Testis (tissue), 3 donors: Measurements from ENCODE around the gene ERC2. TPM values are rescaled to one million over a fixed set of nuclear protein-coding genes. Genes with fewer than 3 reads are reported as not detected.

ENCODE experiments used
- DNase-seq: peaks from one replicate; pipeline ENCODE4 v3.0.0-alpha.2; 2019
- H3K27ac ChIP-seq, 2 donors: fragments of 200-600 bp; sonication (generic); one replicate each; pipeline ENCODE4 v1.5.1; 2019
- H3K27me3 ChIP-seq: fragments of 200-600 bp; sonication (generic); one replicate; pipeline ENCODE4 v1.5.1; 2019
- H3K36me3 ChIP-seq: fragments of 200-600 bp; sonication (generic); one replicate; pipeline ENCODE4 v1.5.1; 2017; ENCODE audit warnings: low read depth; ENCODE audit errors: missing control alignments
- H3K4me1 ChIP-seq: fragments of 200-600 bp; sonication (generic); one replicate; pipeline ENCODE4 v1.5.1; 2019
- H3K4me3 ChIP-seq, 2 donors: fragments of 200-600 bp; sonication (generic); one replicate each; pipeline ENCODE4 v1.5.1; 2017 to 2019
- H3K9me3 ChIP-seq: fragments of 200-600 bp; sonication (generic); one replicate; pipeline ENCODE4 v1.5.1; 2017
- CTCF ChIP-seq, 3 experiments: fragments of 450-650 bp in 2 of 3; fragments of 200-600 bp in 1 of 3; sonication (generic) in 1 of 3; IDR thresholded peaks; one replicate each; pipeline ENCODE4 v1.5.1; 2016 to 2019; ENCODE audit warnings: antibody characterized with exemption in 3 of 3, mild to moderate bottlenecking in 2 of 3, moderate library complexity in 1 of 3
- POLR2A ChIP-seq: fragments of 450-650 bp; IDR thresholded peaks from one replicate; pipeline ENCODE4 v1.6.1; 2017; ENCODE audit warnings: antibody characterized with exemption, mild to moderate bottlenecking, moderate library complexity
- WGBS, 2 donors: methylation state at CpG; one replicate each; pipeline ENCODE4 v1.1.5; 2018; 5-methylcytosine and 5-hydroxymethylcytosine counted together
- intact Hi-C: fragments of 100-400 bp; cut with DNase I; formaldehyde crosslinking; loops from one replicate; pipeline ENCODE4 v1.15.1; 2023; ENCODE audit warnings: low total_unique reads
- polyA plus RNA-seq: library from polyadenylated mRNA; stranded (reverse); fragments of 350-450 nt; fragmentation: Illumina TruSeq; extraction: RNeasy Lipid Tissue Mini Kit (QIAGEN cat#74804); gene quantifications from one replicate; pipeline ENCODE4 v1.2.3, GENCODE V29; 2014; ENCODE audit warnings: low read depth, low replicate concordance; ENCODE audit not compliant: insufficient read depth
- total RNA-seq, 2 donors: library from RNA; depleted of rRNA; stranded (reverse); fragments of >200 nt; gene quantifications; one replicate each; pipeline ENCODE4 v1.2.3, GENCODE V29; 2016

Gene ERC2
- total and polyA plus RNA-seq, 3 donors from 2014 or later: 1.9 to 6.1 (median 5.9) TPM

- no peak overlapping the region for H3K4me3 ChIP-seq
- 71 to 79% methylated on average over 2 of the region's 2 CpGs for WGBS, 2 donors
- intact Hi-C loops: no loop called here
- no peaks in the 10 kb centered on the region for H3K4me1 ChIP-seq
- no peak overlapping the region for H3K27ac ChIP-seq
- no peak for TF ChIP-seq POLR2A
- H3K9me3 ChIP-seq: no peaks in the 10 kb centered on the region
- H3K27me3 ChIP-seq: no peaks in the 10 kb centered on the region
- H3K36me3 ChIP-seq: no peaks in the 10 kb centered on the region
- no peak for DNase-seq
Measured at GRCh38 chr3:56422316-56422715, 46.0 kb downstream of the ERC2 start.

- 94 to 97% methylated on average over 5 of the region's 5 CpGs for WGBS, 2 donors
- intact Hi-C loops: no loop called here
- TF ChIP-seq CTCF (IDR thresholded peaks at IDR 0.05) (no peak), POLR2A (no peak)
- H3K9me3 ChIP-seq: no peaks in the 10 kb centered on the region
- DNase-seq: no peak
- H3K4me3 ChIP-seq: no peak overlapping the region
- no peaks in the 10 kb centered on the region for H3K36me3 ChIP-seq
- H3K27ac ChIP-seq: no peak overlapping the region
- H3K4me1 ChIP-seq: no peaks in the 10 kb centered on the region
- no peaks in the 10 kb centered on the region for H3K27me3 ChIP-seq
Measured at GRCh38 chr3:56421205-56421604, 47.1 kb downstream of the ERC2 start.

GRCh38 chr3:56415652-56416051, 52.6 kb downstream of the ERC2 start:
- TF ChIP-seq POLR2A (no peak), CTCF (IDR thresholded peaks at IDR 0.05) (no peak)
- no peak overlapping the region for H3K27ac ChIP-seq
- H3K27me3 ChIP-seq: no peaks in the 10 kb centered on the region
- 82% methylated on average over 3 of the region's 3 CpGs for WGBS, 2 donors
- H3K9me3 ChIP-seq: no peaks in the 10 kb centered on the region
- intact Hi-C loops: no loop called here
- no peaks in the 10 kb centered on the region for H3K4me1 ChIP-seq
- H3K36me3 ChIP-seq: no peaks in the 10 kb centered on the region
- no peak overlapping the region for H3K4me3 ChIP-seq
- DNase-seq: no peak

- H3K27me3 ChIP-seq: no peaks in the 10 kb centered on the region
- no peak overlapping the region for H3K4me3 ChIP-seq
- 47 to 59% methylated on average over 2 of the region's 2 CpGs for WGBS, 2 donors
- no peak for TF ChIP-seq CTCF (IDR thresholded peaks at IDR 0.05)
- no peak for TF ChIP-seq POLR2A
- no peak overlapping the region for H3K27ac ChIP-seq
- H3K36me3 ChIP-seq: no peaks in the 10 kb centered on the region
- DNase-seq: no peak
- no peaks in the 10 kb centered on the region for H3K9me3 ChIP-seq
- intact Hi-C loops: no loop called here
- H3K4me1 ChIP-seq: no peaks in the 10 kb centered on the region
Measured at GRCh38 chr3:56413911-56414310, 54.4 kb downstream of the ERC2 start.

GRCh38 chr3:56411166-56411565, 57.1 kb downstream of the ERC2 start:
- Histone ChIP-seq H3K36me3 (no peaks in the 10 kb centered on the region), H3K27me3 (no peaks in the 10 kb centered on the region), H3K9me3 (no peaks in the 10 kb centered on the region), H3K27ac (no peak overlapping the region), H3K4me3 (no peak overlapping the region), H3K4me1 (no peaks in the 10 kb centered on the region)
- DNase-seq: no peak
- 89 to 91% methylated on average over 5 of the region's 5 CpGs for WGBS, 2 donors
- intact Hi-C loops: no loop called here
- TF ChIP-seq CTCF (IDR thresholded peaks at IDR 0.05): no peak
